ENCODE results near the gene FRMD1.
"Not testable (repeated sequence)": the region's sequence is repeated elsewhere in the genome, so short reads cannot be mapped to it uniquely, and the experiment has no call there.

The FRMD1 gene

GRCh38 chr6:168093634-168094033 is 14.6 kb upstream of the FRMD1 start:
- no peak for DNase-seq

- DNase-seq: no peak
Measured at GRCh38 chr6:168093071-168093505, 14.1 kb upstream of the FRMD1 start.

- DNase-seq: no peak
Measured at GRCh38 chr6:168092541-168092940, 13.5 kb upstream of the FRMD1 start.

GRCh38 chr6:168091381-168092264 is 12.6 kb upstream of the FRMD1 start:
- no peak for DNase-seq

GRCh38 chr6:168090706-168091105 is 11.7 kb upstream of the FRMD1 start:
- no peak for DNase-seq

GRCh38 chr6:168090064-168090690 is 11.2 kb upstream of the FRMD1 start:
- no peak for DNase-seq

- DNase-seq: no peak
Measured at GRCh38 chr6:168089186-168090063, 10.4 kb upstream of the FRMD1 start.

- no peak for DNase-seq
Measured at GRCh38 chr6:168088161-168089053, 9.4 kb upstream of the FRMD1 start.

- no peak for DNase-seq
Measured at GRCh38 chr6:168087436-168088160, 8.6 kb upstream of the FRMD1 start.

GRCh38 chr6:168086616-168087015 is 7.6 kb upstream of the FRMD1 start:
- no peak for DNase-seq

GRCh38 chr6:168086066-168086465 is 7.1 kb upstream of the FRMD1 start:
- no peak for DNase-seq

- DNase-seq: no peak
Measured at GRCh38 chr6:168084465-168085160, 5.6 kb upstream of the FRMD1 start.

- DNase-seq: no peak
Measured at GRCh38 chr6:168083514-168083885, 4.5 kb upstream of the FRMD1 start.

GRCh38 chr6:168082860-168083513 is 4.0 kb upstream of the FRMD1 start:
- no peak for DNase-seq

GRCh38 chr6:168081858-168082546 is 3.0 kb upstream of the FRMD1 start:
- no peak for DNase-seq

- DNase-seq: no peak
Measured at GRCh38 chr6:168080393-168081077, 1.5 kb upstream of the FRMD1 start.

- no peak for DNase-seq
Measured at GRCh38 chr6:168078175-168078942, 653 bp downstream of the FRMD1 start.

- DNase-seq: not testable (repeated sequence)
Measured at GRCh38 chr6:168077401-168077800, 1.6 kb downstream of the FRMD1 start.
